ENCODE results near the gene BTN2A1.
"Not testable (repeated sequence)": the region's sequence is repeated elsewhere in the genome, so short reads cannot be mapped to it uniquely, and the experiment has no call there.

BTN2A1 gene

GRCh38 chr6:26457806-26458688 lies at the start of gene BTN2A1:
BTN2A1 (plus strand) TSS chr6:26457955; CDS start chr6:26458637, 682 bp downstream.
- in situ Hi-C loops (cut with MboI; ENCODE audit: low sequenced_read_pairs) = no loop called here

GRCh38 chr6:26408828-26409730 lies 48.7 kb upstream of the BTN2A1 start:
- in situ Hi-C loops (cut with MboI; ENCODE audit: low sequenced_read_pairs) = no loop called here

- in situ Hi-C loops (cut with MboI; ENCODE audit: low sequenced_read_pairs) = no loop called here
Observed at GRCh38 chr6:26411751-26412150, 46.0 kb upstream of the BTN2A1 start.

GRCh38 chr6:26412228-26412627 lies 45.5 kb upstream of the BTN2A1 start:
- in situ Hi-C loops (cut with MboI; ENCODE audit: low sequenced_read_pairs) = no loop called here

- in situ Hi-C loops (cut with MboI; ENCODE audit: low sequenced_read_pairs) = no loop called here
Observed at GRCh38 chr6:26412954-26413353, 44.8 kb upstream of the BTN2A1 start.

GRCh38 chr6:26414281-26414680 lies 43.5 kb upstream of the BTN2A1 start:
- in situ Hi-C loops (cut with MboI; ENCODE audit: low sequenced_read_pairs) = no loop called here

GRCh38 chr6:26415036-26415614 lies 42.6 kb upstream of the BTN2A1 start:
- in situ Hi-C loops (cut with MboI; ENCODE audit: low sequenced_read_pairs) = no loop called here

- in situ Hi-C loops (cut with MboI; ENCODE audit: low sequenced_read_pairs) = no loop called here
Observed at GRCh38 chr6:26415791-26416190, 42.0 kb upstream of the BTN2A1 start.

GRCh38 chr6:26416288-26416687 lies 41.5 kb upstream of the BTN2A1 start:
- in situ Hi-C loops (cut with MboI; ENCODE audit: low sequenced_read_pairs) = no loop called here

- in situ Hi-C loops (cut with MboI; ENCODE audit: low sequenced_read_pairs) = not testable (repeated sequence)
Observed at GRCh38 chr6:26418077-26418476, 39.7 kb upstream of the BTN2A1 start.

GRCh38 chr6:26418795-26419194 lies 39.0 kb upstream of the BTN2A1 start:
- in situ Hi-C loops (cut with MboI; ENCODE audit: low sequenced_read_pairs) = not testable (repeated sequence)

- in situ Hi-C loops (cut with MboI; ENCODE audit: low sequenced_read_pairs) = no loop called here
Observed at GRCh38 chr6:26420688-26421171, 37.0 kb upstream of the BTN2A1 start.

- in situ Hi-C loops (cut with MboI; ENCODE audit: low sequenced_read_pairs) = no loop called here
Observed at GRCh38 chr6:26421259-26422144, 36.3 kb upstream of the BTN2A1 start.

GRCh38 chr6:26422329-26422728 lies 35.4 kb upstream of the BTN2A1 start:
- in situ Hi-C loops (cut with MboI; ENCODE audit: low sequenced_read_pairs) = no loop called here

- in situ Hi-C loops (cut with MboI; ENCODE audit: low sequenced_read_pairs) = no loop called here
Observed at GRCh38 chr6:26426691-26427450, 30.9 kb upstream of the BTN2A1 start.

GRCh38 chr6:26427451-26427809 lies 30.3 kb upstream of the BTN2A1 start:
- in situ Hi-C loops (cut with MboI; ENCODE audit: low sequenced_read_pairs) = no loop called here

- in situ Hi-C loops (cut with MboI; ENCODE audit: low sequenced_read_pairs) = no loop called here
Observed at GRCh38 chr6:26428206-26428605, 29.5 kb upstream of the BTN2A1 start.

GRCh38 chr6:26430787-26431186 lies 27.0 kb upstream of the BTN2A1 start:
- in situ Hi-C loops (cut with MboI; ENCODE audit: low sequenced_read_pairs) = no loop called here

All from HL-60/S4 (cell line).